Measurements from ENCODE around the gene OPCML.

OPCML gene

DNA sequence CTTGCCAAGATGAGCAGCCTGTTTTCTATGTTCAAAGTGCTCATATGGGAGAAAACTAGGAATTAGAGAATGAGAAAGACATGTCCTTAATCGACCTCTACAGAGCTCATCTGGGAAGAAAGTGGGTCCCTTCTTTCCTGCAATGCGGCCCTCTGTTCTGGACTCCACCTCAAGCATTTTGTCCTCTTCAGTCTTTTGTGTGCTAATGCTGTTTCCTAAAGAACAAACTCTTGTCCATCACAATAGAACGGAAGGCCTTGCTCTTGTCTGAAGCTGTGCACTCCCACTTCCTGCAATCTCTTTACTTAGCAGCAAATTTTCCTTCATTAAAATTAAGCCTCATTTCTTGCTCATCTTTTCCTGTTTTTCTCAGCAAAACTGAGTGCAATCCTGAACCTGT lies 206.6 kb downstream of the OPCML start:
- H3K4me3 ChIP-seq (ENCODE audit: low read depth in 1 of 2, low read length in 2 of 2) = no peak overlapping the region
- no peaks in the 10 kb centered on the region for H3K4me1 ChIP-seq (ENCODE audit: control insufficient read depth in 1 of 2, insufficient read depth in 2 of 2, low read length in 2 of 2)
- no peaks in the 10 kb centered on the region for H3K36me3 ChIP-seq (ENCODE audit: control insufficient read depth in 1 of 2, insufficient read depth in 2 of 2, low read length in 2 of 2)
- no peaks in the 10 kb centered on the region for H3K9me3 ChIP-seq (ENCODE audit: control insufficient read depth in 1 of 2, low read length in 2 of 2)
- no peak overlapping the region for H3K9ac ChIP-seq (ENCODE audit: low read depth in 1 of 2, low read length in 2 of 2)
- H3K27ac ChIP-seq (ENCODE audit: low read depth, low read length) = no peak overlapping the region
- no peaks in the 10 kb centered on the region for H3K27me3 ChIP-seq (ENCODE audit: control insufficient read depth in 1 of 2, insufficient read depth in 2 of 2, low read length in 2 of 2)

DNA sequence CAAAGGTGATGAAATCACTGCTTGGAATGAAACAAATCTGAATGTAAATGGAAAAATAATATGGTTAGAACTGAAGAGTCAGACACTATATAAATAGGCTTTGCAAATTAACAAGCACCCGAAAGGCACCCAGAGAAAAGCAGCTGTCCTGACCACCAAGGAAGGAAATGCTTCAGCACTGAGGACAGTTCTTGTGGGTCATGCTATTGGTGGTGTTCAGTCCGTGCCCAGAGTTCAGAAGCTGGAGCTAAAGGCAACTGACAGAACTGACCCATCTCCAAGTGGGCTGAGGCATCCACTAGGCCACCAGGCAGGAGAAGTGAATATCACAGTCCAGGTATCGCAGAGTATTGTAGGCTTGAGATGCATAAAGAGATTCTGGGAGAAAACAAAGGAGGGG lies 208.9 kb downstream of the OPCML start:
- no peak overlapping the region for H3K27ac ChIP-seq (ENCODE audit: low read depth, low read length)
- H3K9me3 ChIP-seq (ENCODE audit: control insufficient read depth in 1 of 2, low read length in 2 of 2) = no peaks in the 10 kb centered on the region
- H3K4me3 ChIP-seq (ENCODE audit: low read depth in 1 of 2, low read length in 2 of 2) = no peak overlapping the region
- H3K9ac ChIP-seq (ENCODE audit: low read depth in 1 of 2, low read length in 2 of 2) = no peak overlapping the region
- H3K36me3 ChIP-seq (ENCODE audit: control insufficient read depth in 1 of 2, insufficient read depth in 2 of 2, low read length in 2 of 2) = no peaks in the 10 kb centered on the region
- no peaks in the 10 kb centered on the region for H3K27me3 ChIP-seq (ENCODE audit: control insufficient read depth in 1 of 2, insufficient read depth in 2 of 2, low read length in 2 of 2)
- H3K4me1 ChIP-seq (ENCODE audit: control insufficient read depth in 1 of 2, insufficient read depth in 2 of 2, low read length in 2 of 2) = no peaks in the 10 kb centered on the region

DNA sequence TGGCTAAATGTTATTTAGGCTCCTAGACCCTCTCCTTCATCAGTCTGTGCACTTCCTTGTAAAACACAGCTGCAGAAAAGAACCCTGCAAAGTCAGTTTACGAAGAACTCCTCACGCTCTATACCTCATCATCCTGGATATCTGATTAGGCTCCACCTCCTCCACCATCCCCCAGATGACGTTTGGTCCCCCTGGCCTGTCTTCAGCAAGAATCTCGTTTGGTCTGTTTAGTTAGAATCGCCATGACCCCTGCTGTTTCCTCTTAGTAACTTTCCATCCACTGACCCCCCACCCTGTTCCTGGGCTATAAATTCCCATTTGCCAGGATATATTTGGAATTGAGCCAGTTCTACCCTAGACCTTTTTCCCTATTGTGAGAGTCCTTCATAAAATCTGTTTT lies 214.1 kb downstream of the OPCML start:
- Histone ChIP-seq H3K4me3 (ENCODE audit: low read depth in 1 of 2, low read length in 2 of 2) (no peak overlapping the region), H3K9me3 (ENCODE audit: control insufficient read depth in 1 of 2, low read length in 2 of 2) (no peaks in the 10 kb centered on the region), H3K9ac (ENCODE audit: low read depth in 1 of 2, low read length in 2 of 2) (no peak overlapping the region), H3K4me1 (ENCODE audit: control insufficient read depth in 1 of 2, insufficient read depth in 2 of 2, low read length in 2 of 2) (no peaks in the 10 kb centered on the region), H3K36me3 (ENCODE audit: control insufficient read depth in 1 of 2, insufficient read depth in 2 of 2, low read length in 2 of 2) (no peaks in the 10 kb centered on the region), H3K27me3 (ENCODE audit: control insufficient read depth in 1 of 2, insufficient read depth in 2 of 2, low read length in 2 of 2) (no peaks in the 10 kb centered on the region), H3K27ac (ENCODE audit: low read depth, low read length) (no peak overlapping the region)

DNA sequence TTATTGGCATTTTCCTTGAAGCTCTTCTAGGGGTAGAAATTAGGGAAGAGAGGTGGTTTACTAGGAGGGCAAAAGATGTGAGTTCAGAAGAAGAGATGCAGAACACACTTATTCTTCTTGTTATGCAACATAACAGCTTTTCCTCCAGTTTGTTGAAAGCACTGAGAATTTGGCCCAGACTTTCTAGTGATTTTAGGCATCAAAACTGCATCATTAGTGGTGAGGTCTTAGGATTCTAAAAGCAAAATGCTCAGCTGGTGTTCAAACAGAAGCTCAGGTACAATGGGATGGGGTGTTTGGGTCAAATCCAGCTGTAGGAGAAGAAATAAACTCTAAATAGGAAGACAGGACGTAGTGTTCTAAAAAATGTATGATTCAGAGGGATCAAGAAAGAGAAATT lies 221.1 kb downstream of the OPCML start:
- Histone ChIP-seq H3K27ac (ENCODE audit: low read depth, low read length) (no peak overlapping the region), H3K36me3 (ENCODE audit: control insufficient read depth in 1 of 2, insufficient read depth in 2 of 2, low read length in 2 of 2) (no peaks in the 10 kb centered on the region), H3K4me3 (ENCODE audit: low read depth in 1 of 2, low read length in 2 of 2) (no peak overlapping the region), H3K4me1 (ENCODE audit: control insufficient read depth in 1 of 2, insufficient read depth in 2 of 2, low read length in 2 of 2) (no peaks in the 10 kb centered on the region), H3K9me3 (ENCODE audit: control insufficient read depth in 1 of 2, low read length in 2 of 2) (no peaks in the 10 kb centered on the region), H3K9ac (ENCODE audit: low read depth in 1 of 2, low read length in 2 of 2) (no peak overlapping the region), H3K27me3 (ENCODE audit: control insufficient read depth in 1 of 2, insufficient read depth in 2 of 2, low read length in 2 of 2) (no peaks in the 10 kb centered on the region)

DNA sequence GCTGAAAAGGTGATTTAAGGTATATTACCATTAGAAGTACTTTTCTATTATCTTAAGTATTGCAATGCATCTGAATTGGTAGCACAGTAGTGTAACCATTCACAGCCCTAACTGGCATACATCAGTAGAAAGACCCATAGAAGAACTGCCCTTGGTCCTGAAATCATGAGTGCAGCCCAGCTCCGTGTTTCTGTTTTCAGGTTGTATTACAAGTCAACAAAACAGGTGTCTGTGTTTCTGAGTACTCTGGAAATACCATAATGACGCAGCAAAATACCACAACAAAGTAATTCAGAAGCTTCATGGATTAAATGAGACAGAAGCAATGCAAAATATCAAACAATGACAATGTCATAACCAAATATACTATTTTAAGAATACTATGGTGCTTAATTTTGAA lies 226.3 kb downstream of the OPCML start:
- Histone ChIP-seq H3K4me3 (ENCODE audit: low read depth in 1 of 2, low read length in 2 of 2) (no peak overlapping the region), H3K4me1 (ENCODE audit: control insufficient read depth in 1 of 2, insufficient read depth in 2 of 2, low read length in 2 of 2) (no peaks in the 10 kb centered on the region), H3K27me3 (ENCODE audit: control insufficient read depth in 1 of 2, insufficient read depth in 2 of 2, low read length in 2 of 2) (no peaks in the 10 kb centered on the region), H3K27ac (ENCODE audit: low read depth, low read length) (no peak overlapping the region), H3K9me3 (ENCODE audit: control insufficient read depth in 1 of 2, low read length in 2 of 2) (no peaks in the 10 kb centered on the region), H3K9ac (ENCODE audit: low read depth in 1 of 2, low read length in 2 of 2) (no peak overlapping the region), H3K36me3 (ENCODE audit: control insufficient read depth in 1 of 2, insufficient read depth in 2 of 2, low read length in 2 of 2) (no peaks in the 10 kb centered on the region)

DNA sequence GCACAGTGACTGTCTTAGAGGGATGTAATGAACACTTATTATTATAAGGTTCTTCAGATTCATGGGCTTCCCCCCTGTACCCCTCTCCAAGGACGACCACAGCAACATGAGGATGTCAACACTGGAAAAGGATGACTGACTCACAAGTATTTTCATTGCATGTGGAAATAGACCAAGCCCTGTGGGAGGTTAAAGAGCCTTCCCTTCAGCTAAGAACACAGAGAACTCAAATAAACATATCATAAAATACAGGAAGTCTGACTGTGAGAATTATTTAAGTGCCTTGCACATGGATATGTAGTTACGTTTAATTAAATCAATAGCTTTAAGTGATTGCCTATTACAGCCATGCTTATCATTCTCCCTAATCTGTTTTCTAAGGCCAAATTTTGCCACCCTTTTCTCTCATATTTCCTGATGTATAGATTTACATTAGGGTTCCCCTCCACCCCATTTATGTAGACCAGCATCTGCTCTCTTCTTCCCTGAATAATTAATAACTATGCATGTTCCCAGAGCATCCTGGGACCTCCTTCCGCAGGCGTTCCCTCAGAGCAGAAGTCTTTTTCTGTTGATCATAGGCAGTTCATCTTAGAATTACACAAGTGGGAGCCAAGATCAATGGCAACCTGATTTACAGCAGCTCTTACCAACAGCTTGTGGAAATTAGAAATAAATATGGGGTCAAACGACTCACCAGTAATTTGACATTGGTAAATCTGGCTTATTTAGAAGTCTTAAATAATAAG lies 226.9 kb downstream of the OPCML start:
- no peak overlapping the region for H3K4me3 ChIP-seq (ENCODE audit: low read depth in 1 of 2, low read length in 2 of 2)

DNA sequence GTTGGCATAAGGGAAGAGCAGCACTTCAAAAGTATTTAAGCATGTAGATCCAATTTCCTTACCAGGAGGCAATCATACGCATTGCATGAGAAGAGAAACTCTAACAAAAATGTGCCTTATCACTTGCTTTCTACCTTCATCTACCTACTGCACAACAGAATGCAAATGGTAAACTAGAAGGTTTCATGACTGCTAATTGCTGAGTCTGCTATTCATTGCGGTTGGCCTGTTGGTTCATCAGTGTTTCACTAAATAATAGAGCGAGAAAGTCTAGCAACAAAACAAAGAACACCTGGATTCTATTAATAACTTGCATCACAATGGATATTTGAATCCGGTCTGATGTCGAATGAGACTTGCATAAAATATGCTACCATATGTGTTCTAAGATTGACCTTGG lies 229.0 kb downstream of the OPCML start:
- no peaks in the 10 kb centered on the region for H3K36me3 ChIP-seq (ENCODE audit: control insufficient read depth in 1 of 2, insufficient read depth in 2 of 2, low read length in 2 of 2)
- no peak overlapping the region for H3K4me3 ChIP-seq (ENCODE audit: low read depth in 1 of 2, low read length in 2 of 2)
- H3K27me3 ChIP-seq (ENCODE audit: control insufficient read depth in 1 of 2, insufficient read depth in 2 of 2, low read length in 2 of 2) = no peaks in the 10 kb centered on the region
- no peak overlapping the region for H3K27ac ChIP-seq (ENCODE audit: low read depth, low read length)
- no peaks in the 10 kb centered on the region for H3K9me3 ChIP-seq (ENCODE audit: control insufficient read depth in 1 of 2, low read length in 2 of 2)
- no peak overlapping the region for H3K9ac ChIP-seq (ENCODE audit: low read depth in 1 of 2, low read length in 2 of 2)
- no peaks in the 10 kb centered on the region for H3K4me1 ChIP-seq (ENCODE audit: control insufficient read depth in 1 of 2, insufficient read depth in 2 of 2, low read length in 2 of 2)

More for the DNA sequence above, 226.9 kb downstream of the OPCML start:
- Histone ChIP-seq H3K36me3 (ENCODE audit: control insufficient read depth in 1 of 2, insufficient read depth in 2 of 2, low read length in 2 of 2) (no peaks in the 10 kb centered on the region), H3K9ac (ENCODE audit: low read depth in 1 of 2, low read length in 2 of 2) (no peak overlapping the region), H3K4me1 (ENCODE audit: control insufficient read depth in 1 of 2, insufficient read depth in 2 of 2, low read length in 2 of 2) (no peaks in the 10 kb centered on the region), H3K9me3 (ENCODE audit: control insufficient read depth in 1 of 2, low read length in 2 of 2) (no peaks in the 10 kb centered on the region), H3K27me3 (ENCODE audit: control insufficient read depth in 1 of 2, insufficient read depth in 2 of 2, low read length in 2 of 2) (no peaks in the 10 kb centered on the region), H3K27ac (ENCODE audit: low read depth, low read length) (no peak overlapping the region)

DNA sequence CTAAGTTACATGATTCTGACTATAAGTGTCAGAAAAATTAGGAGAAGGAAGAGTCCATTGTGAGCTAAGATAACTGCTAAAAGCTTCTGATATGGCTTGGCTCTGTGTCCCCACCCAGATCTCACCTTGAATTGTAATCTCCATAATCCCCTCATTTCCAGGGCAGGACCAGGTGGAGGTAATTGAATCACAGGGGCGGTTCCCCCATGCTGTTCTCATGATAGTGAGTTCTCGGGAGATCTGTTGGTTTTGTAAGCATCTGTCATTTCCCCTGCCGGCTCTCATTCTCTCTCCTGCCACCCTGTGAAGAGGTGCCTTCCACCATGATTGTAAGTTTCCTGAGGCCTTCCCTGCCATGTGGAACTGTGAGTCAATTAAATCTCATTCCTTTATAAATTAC lies 230.2 kb downstream of the OPCML start:
- Histone ChIP-seq H3K9me3 (ENCODE audit: control insufficient read depth in 1 of 2, low read length in 2 of 2) (no peaks in the 10 kb centered on the region), H3K27ac (ENCODE audit: low read depth, low read length) (no peak overlapping the region), H3K9ac (ENCODE audit: low read depth in 1 of 2, low read length in 2 of 2) (no peak overlapping the region), H3K27me3 (ENCODE audit: control insufficient read depth in 1 of 2, insufficient read depth in 2 of 2, low read length in 2 of 2) (no peaks in the 10 kb centered on the region), H3K4me3 (ENCODE audit: low read depth in 1 of 2, low read length in 2 of 2) (no peak overlapping the region), H3K36me3 (ENCODE audit: control insufficient read depth in 1 of 2, insufficient read depth in 2 of 2, low read length in 2 of 2) (no peaks in the 10 kb centered on the region), H3K4me1 (ENCODE audit: control insufficient read depth in 1 of 2, insufficient read depth in 2 of 2, low read length in 2 of 2) (no peaks in the 10 kb centered on the region)

DNA sequence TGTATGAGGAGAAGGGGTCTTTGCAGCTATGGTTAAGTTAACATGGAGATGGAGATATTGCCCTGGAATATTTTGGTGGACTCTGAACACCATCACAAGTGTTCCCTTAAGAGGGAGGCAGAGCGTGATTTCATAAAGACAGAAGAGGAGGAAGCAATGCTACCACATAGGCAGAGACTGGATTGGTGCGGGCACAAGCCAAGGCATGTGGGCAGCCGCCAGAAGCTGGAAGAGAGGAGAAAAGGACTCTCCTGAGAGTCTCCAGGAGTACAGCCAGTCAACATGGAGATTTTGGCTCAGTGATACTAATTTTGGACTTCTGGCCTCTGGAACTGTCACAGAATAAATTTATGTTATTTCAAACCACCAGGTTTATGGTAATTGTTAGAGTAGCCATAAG lies 231.6 kb downstream of the OPCML start:
- H3K27ac ChIP-seq (ENCODE audit: low read depth, low read length) = no peak overlapping the region
- no peaks in the 10 kb centered on the region for H3K9me3 ChIP-seq (ENCODE audit: control insufficient read depth in 1 of 2, low read length in 2 of 2)
- H3K27me3 ChIP-seq (ENCODE audit: control insufficient read depth in 1 of 2, insufficient read depth in 2 of 2, low read length in 2 of 2) = no peaks in the 10 kb centered on the region
- H3K36me3 ChIP-seq (ENCODE audit: control insufficient read depth in 1 of 2, insufficient read depth in 2 of 2, low read length in 2 of 2) = no peaks in the 10 kb centered on the region
- H3K4me1 ChIP-seq (ENCODE audit: control insufficient read depth in 1 of 2, insufficient read depth in 2 of 2, low read length in 2 of 2) = no peaks in the 10 kb centered on the region
- H3K4me3 ChIP-seq (ENCODE audit: low read depth in 1 of 2, low read length in 2 of 2) = no peak overlapping the region
- H3K9ac ChIP-seq (ENCODE audit: low read depth in 1 of 2, low read length in 2 of 2) = no peak overlapping the region

DNA sequence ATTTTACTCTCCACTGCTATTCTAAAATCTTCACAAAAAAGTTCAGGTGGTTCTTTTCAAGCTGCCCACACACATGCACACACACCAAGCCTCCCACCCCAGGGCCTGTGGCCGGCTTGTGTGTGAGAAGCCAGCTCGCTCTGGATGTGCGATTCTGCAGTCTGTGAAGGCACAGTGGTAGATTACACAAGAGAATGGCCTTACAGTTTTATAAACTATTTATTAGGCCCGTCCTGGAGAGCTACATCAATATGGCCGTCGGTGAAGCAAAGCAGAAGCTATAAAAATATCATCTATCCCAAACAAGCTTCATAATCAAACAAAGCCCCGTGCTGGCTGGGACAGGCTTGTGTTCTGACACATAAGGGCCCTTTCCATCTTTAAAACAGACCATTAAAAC lies 240.5 kb downstream of the OPCML start:
- Histone ChIP-seq H3K27me3 (ENCODE audit: control insufficient read depth in 1 of 2, insufficient read depth in 2 of 2, low read length in 2 of 2) (no peaks in the 10 kb centered on the region), H3K27ac (ENCODE audit: low read depth, low read length) (no peak overlapping the region), H3K4me1 (ENCODE audit: control insufficient read depth in 1 of 2, insufficient read depth in 2 of 2, low read length in 2 of 2) (no peaks in the 10 kb centered on the region), H3K36me3 (ENCODE audit: control insufficient read depth in 1 of 2, insufficient read depth in 2 of 2, low read length in 2 of 2) (no peaks in the 10 kb centered on the region), H3K4me3 (ENCODE audit: low read depth in 1 of 2, low read length in 2 of 2) (no peak overlapping the region), H3K9me3 (ENCODE audit: control insufficient read depth in 1 of 2, low read length in 2 of 2) (no peaks in the 10 kb centered on the region), H3K9ac (ENCODE audit: low read depth in 1 of 2, low read length in 2 of 2) (no peak overlapping the region)

DNA sequence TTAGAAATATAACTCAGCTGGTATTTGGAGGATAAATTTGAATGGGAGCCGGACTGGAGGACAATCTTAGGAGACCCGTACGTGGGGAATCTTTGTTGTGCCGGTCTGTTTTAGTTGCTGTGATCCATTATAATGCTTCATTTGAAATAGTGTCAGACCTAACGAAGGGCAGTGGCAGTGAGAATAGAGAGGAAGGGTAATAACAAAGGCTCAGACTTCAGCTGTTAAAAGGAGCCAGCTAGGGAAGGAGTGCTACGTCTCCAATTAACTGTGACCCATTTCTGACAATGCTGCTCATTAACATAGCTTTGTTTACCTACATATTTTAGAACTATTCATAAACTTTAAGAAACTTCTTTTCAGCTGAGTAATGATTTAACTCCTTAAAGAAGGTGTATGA lies 246.9 kb downstream of the OPCML start:
- no peak overlapping the region for H3K27ac ChIP-seq (ENCODE audit: low read depth, low read length)
- no peaks in the 10 kb centered on the region for H3K36me3 ChIP-seq (ENCODE audit: control insufficient read depth in 1 of 2, insufficient read depth in 2 of 2, low read length in 2 of 2)
- no peak overlapping the region for H3K9ac ChIP-seq (ENCODE audit: low read depth in 1 of 2, low read length in 2 of 2)
- H3K9me3 ChIP-seq (ENCODE audit: control insufficient read depth in 1 of 2, low read length in 2 of 2) = no peaks in the 10 kb centered on the region
- no peaks in the 10 kb centered on the region for H3K4me1 ChIP-seq (ENCODE audit: control insufficient read depth in 1 of 2, insufficient read depth in 2 of 2, low read length in 2 of 2)
- H3K27me3 ChIP-seq (ENCODE audit: control insufficient read depth in 1 of 2, insufficient read depth in 2 of 2, low read length in 2 of 2) = no peaks in the 10 kb centered on the region
- no peak overlapping the region for H3K4me3 ChIP-seq (ENCODE audit: low read depth in 1 of 2, low read length in 2 of 2)
